IMR-90 (cell line): Measurements from ENCODE around the gene NELFCD. TPM values are rescaled to one million over a fixed set of nuclear protein-coding genes. Genes with fewer than 3 reads are reported as not detected.

Experiments used
- ATAC-seq: fragments of 200-7000 bp; cut with Tn5 transposase; 2 replicates; pipeline ENCODE4 v1.9.1; 2020; ENCODE audit warnings: low read depth, mild to moderate bottlenecking, moderate library complexity
- BruUV-seq: library from RNA; stranded (reverse); fragments of 400-500 nt; replicated peaks from 2 replicates; lab custom pipeline; 2021; lab: Mats Ljungman, UMichigan
- CTCF ChIA-PET: fragments of 300-600 bp; formaldehyde crosslinking; extraction: SDS; loops from one replicate; lab custom pipeline; 2021; ENCODE audit warnings: antibody characterized with exemption; lab: Yijun Ruan, JAX
- POLR2A ChIA-PET: fragments of 300-600 bp; sonication (Branson Sonifier 250); formaldehyde crosslinking; loops from one replicate; lab custom pipeline; 2022; ENCODE audit warnings: antibody characterized with exemption; ENCODE audit not compliant: unreplicated experiment; lab: Charles Lee
- DNase-seq: peaks from one replicate; pipeline ENCODE4 v3.0.0; 2013
- H2AFZ ChIP-seq: replicated peaks from 2 replicates; pipeline ENCODE3; 2013; ENCODE audit warnings: low read length, mild to moderate bottlenecking; ENCODE audit not compliant: poor library complexity
- H2AK5ac ChIP-seq: 2 replicates; pipeline ENCODE4 v1.6.1; 2013; ENCODE audit warnings: low read depth, low read length, inconsistent platforms
- H2AK9ac ChIP-seq: replicated peaks from 2 replicates; pipeline ENCODE3; 2013; ENCODE audit warnings: mild to moderate bottlenecking, low read depth, low read length, moderate library complexity; ENCODE audit not compliant: poor library complexity
- H2BK120ac ChIP-seq: 2 replicates; pipeline ENCODE4 v1.6.1; 2013; ENCODE audit warnings: low read depth, low read length, inconsistent platforms
- H2BK15ac ChIP-seq: 3 replicates; pipeline ENCODE4 v1.6.1; 2013; ENCODE audit warnings: low read depth, low read length, inconsistent platforms
- H2BK20ac ChIP-seq: 2 replicates; pipeline ENCODE4 v1.6.1; 2013; ENCODE audit warnings: low read depth, mild to moderate bottlenecking, inconsistent platforms, low read length, moderate library complexity
- H2BK5ac ChIP-seq: 2 replicates; pipeline ENCODE4 v1.6.1; 2013; ENCODE audit warnings: mild to moderate bottlenecking, low read depth, low read length, inconsistent platforms; ENCODE audit not compliant: poor library complexity, severe bottlenecking
- H3K14ac ChIP-seq: replicated peaks from 2 replicates; pipeline ENCODE4 v1.6.1; 2013; ENCODE audit warnings: low read depth, low read length, inconsistent platforms
- H3K18ac ChIP-seq: 2 replicates; pipeline ENCODE4 v1.6.1; 2013; ENCODE audit warnings: low read depth, low read length, control low read depth
- H3K23ac ChIP-seq: 2 replicates; pipeline ENCODE4 v1.6.1; 2013; ENCODE audit warnings: low read depth, low read length, inconsistent platforms
- H3K27ac ChIP-seq: 2 replicates; pipeline ENCODE4 v1.5.1; 2013; ENCODE audit warnings: mild to moderate bottlenecking, control low read depth, low read length; ENCODE audit not compliant: insufficient read depth
- H3K27me3 ChIP-seq: 2 replicates; pipeline ENCODE4 v1.6.1; 2013; ENCODE audit warnings: low read length; ENCODE audit not compliant: control insufficient read depth, insufficient read depth
- H3K36me3 ChIP-seq: 2 replicates; pipeline ENCODE4 v1.6.1; 2013; ENCODE audit warnings: low read length, mixed read lengths; ENCODE audit not compliant: control insufficient read depth, insufficient read depth
- H3K4ac ChIP-seq: 2 replicates; pipeline ENCODE4 v1.6.1; 2013; ENCODE audit warnings: low read depth, low read length, inconsistent platforms
- H3K4me1 ChIP-seq: 2 replicates; pipeline ENCODE4 v1.6.1; 2013; ENCODE audit warnings: low read length, mixed read lengths; ENCODE audit not compliant: control insufficient read depth, insufficient read depth
- H3K4me2 ChIP-seq: 2 replicates; pipeline ENCODE4 v1.6.1; 2013; ENCODE audit warnings: low read depth, mild to moderate bottlenecking, control low read depth, low read length, moderate library complexity
- H3K4me3 ChIP-seq: 2 replicates; pipeline ENCODE4 v1.5.1; 2013; ENCODE audit warnings: low read depth, mild to moderate bottlenecking, control low read depth, low read length, moderate library complexity; ENCODE audit not compliant: insufficient read depth
- H3K56ac ChIP-seq: 2 replicates; pipeline ENCODE4 v1.6.1; 2013; ENCODE audit warnings: low read length, inconsistent platforms; ENCODE audit not compliant: insufficient read depth; ENCODE audit errors: extremely low read depth
- H3K79me1 ChIP-seq, 2 experiments: 2 replicates each; pipeline ENCODE4 v1.6.1; 2013; ENCODE audit warnings: low read length in 2 of 2, inconsistent platforms in 1 of 2, low read depth in 1 of 2
- H3K9ac ChIP-seq: 2 replicates; pipeline ENCODE4 v1.6.1; 2013; ENCODE audit warnings: low read depth, low read length, control low read depth
- H3K9me1 ChIP-seq: 2 replicates; pipeline ENCODE4 v1.6.1; 2013; ENCODE audit warnings: low read length, inconsistent platforms; ENCODE audit not compliant: insufficient read depth
- H3K9me3 ChIP-seq: 2 replicates; pipeline ENCODE4 v1.6.1; 2013; ENCODE audit warnings: low read length; ENCODE audit not compliant: control insufficient read depth, insufficient read depth
- H4K20me1 ChIP-seq: 2 replicates; pipeline ENCODE4 v1.6.1; 2013; ENCODE audit warnings: low read length, inconsistent platforms; ENCODE audit not compliant: insufficient read depth
- H4K5ac ChIP-seq: 2 replicates; pipeline ENCODE4 v1.6.1; 2013; ENCODE audit warnings: mild to moderate bottlenecking, low read depth, low read length, control low read depth
- H4K8ac ChIP-seq, 2 experiments: 2 replicates each; pipeline ENCODE4 v1.6.1; 2013; ENCODE audit warnings: low read depth in 2 of 2, low read length in 2 of 2, control low read depth in 1 of 2, inconsistent platforms in 1 of 2
- H4K91ac ChIP-seq: 2 replicates; pipeline ENCODE4 v1.6.1; 2013; ENCODE audit warnings: low read depth, low read length, inconsistent platforms; ENCODE audit not compliant: insufficient read depth
- CEBPB ChIP-seq: IDR thresholded peaks from 2 replicates; pipeline ENCODE4 v1.6.1; 2012; ENCODE audit warnings: low read depth, low read length, improper control_type of control experiment
- CHD1 ChIP-seq: IDR thresholded peaks from 2 replicates; pipeline ENCODE4 v1.6.1; 2012; ENCODE audit warnings: low read depth, low read length, improper control_type of control experiment
- CTCF ChIP-seq: conservative IDR thresholded peaks from 2 replicates; pipeline ENCODE4 v1.5.1; 2012; ENCODE audit warnings: mild to moderate bottlenecking, low read depth, low read length, improper control_type of control experiment
- ELK1 ChIP-seq: fragments of 150-350 bp; IDR thresholded peaks from 2 replicates; pipeline ENCODE4 v1.6.1; 2016; ENCODE audit warnings: low read depth, mild to moderate bottlenecking, low read length, moderate library complexity, borderline replicate concordance
- FOS ChIP-seq: fragments of 150-350 bp; IDR thresholded peaks from 2 replicates; pipeline ENCODE4 v1.6.1; 2016; ENCODE audit warnings: low read depth, low read length
- MAFK ChIP-seq: IDR thresholded peaks from 2 replicates; pipeline ENCODE4 v1.6.1; 2012; ENCODE audit warnings: low read depth, low read length, improper control_type of control experiment
- MAZ ChIP-seq: IDR thresholded peaks from 2 replicates; pipeline ENCODE4 v1.6.1; 2012; ENCODE audit warnings: low read depth, mild to moderate bottlenecking, low read length, improper control_type of control experiment, moderate library complexity, borderline replicate concordance
- NFE2L2 ChIP-seq: fragments of 150-350 bp; IDR thresholded peaks from 2 replicates; pipeline ENCODE4 v1.6.1; 2016; ENCODE audit warnings: low read depth, mild to moderate bottlenecking, low read length
- POLR2A ChIP-seq: IDR thresholded peaks from 2 replicates; pipeline ENCODE4 v1.6.1; 2012; ENCODE audit warnings: mild to moderate bottlenecking, low read depth, low read length
- RCOR1 ChIP-seq: IDR thresholded peaks from 2 replicates; pipeline ENCODE4 v1.6.1; 2012; ENCODE audit warnings: mild to moderate bottlenecking, low read length, improper control_type of control experiment; ENCODE audit not compliant: insufficient replicate concordance
- RFX5 ChIP-seq: IDR thresholded peaks from 2 replicates; pipeline ENCODE4 v1.8.0; 2012; ENCODE audit warnings: low read depth, mild to moderate bottlenecking, low read length, moderate library complexity
- USF2 ChIP-seq: fragments of 150-350 bp; IDR thresholded peaks from 2 replicates; pipeline ENCODE4 v1.6.1; 2017; ENCODE audit warnings: mild to moderate bottlenecking, antibody characterized with exemption, low read length, low read depth
- WGBS, 2 experiments: methylation state at CpG; one replicate each; pipeline versions ENCODE4 v1.1.5 to v1.1.7; 2013; ENCODE audit warnings: missing lambda C conversion rate in 2 of 2; ENCODE audit not compliant: insufficient read length in 1 of 2; ENCODE audit errors: extremely low coverage in 2 of 2; 5-methylcytosine and 5-hydroxymethylcytosine counted together
- dilution Hi-C: fragments of 300-500 bp; cut with HindIII; formaldehyde crosslinking; loops from one replicate; pipeline ENCODE4 v1.14.3; 2018; ENCODE audit warnings: low sequenced_read_pairs; ENCODE audit not compliant: unreplicated experiment
- in situ Hi-C: fragments of 300-500 bp; cut with MboI; formaldehyde crosslinking; loops from 3 replicates; pipeline ENCODE4 v1.14.3; 2019; ENCODE audit warnings: low sequenced_read_pairs, inconsistent platforms, mixed read lengths
- intact Hi-C: fragments of 100-400 bp; cut with micrococcal nuclease; formaldehyde crosslinking; loops from 2 replicates; pipeline ENCODE4 v1.10.0; 2022
- polyA plus RNA-seq, 3 experiments: library from polyadenylated mRNA; depleted of rRNA; stranded (reverse); fragments of >200 nt; gene quantifications; 2 replicates each; pipeline ENCODE4 v1.2.3, GENCODE V29; 2012; ENCODE audit warnings: low replicate concordance in 1 of 3
- total RNA-seq: library from RNA; depleted of rRNA; stranded (reverse); fragments of >200 nt; gene quantifications from 2 replicates; pipeline ENCODE4 v1.2.3, GENCODE V29; 2012

NELFCD gene
- total and polyA plus RNA-seq, 2 of the 4 experiments (the other 2 are of a cell fraction), result 88.9 to 94.1 TPM

- Histone ChIP-seq H2AFZ (no peak overlapping the region), H3K9ac (no peak overlapping the region), H3K79me1 (peaks cover 36 to 54% of the 10 kb centered on the region in 2 experiments), H3K36me3 (peaks cover 21% of the 10 kb centered on the region), H2BK5ac (no peak overlapping the region), H4K91ac (no peak overlapping the region), H2BK20ac (no peak overlapping the region), H3K56ac (no peak overlapping the region), H2AK9ac (no peak overlapping the region), H3K14ac (no peak overlapping the region), H3K4me3 (no peak overlapping the region), H3K9me1 (peaks cover 6% of the 10 kb centered on the region; the same call in 1 of the 2 replicates), H3K9me3 (no peaks in the 10 kb centered on the region), H3K4ac (no peak overlapping the region), H3K27ac (no peak overlapping the region), H2AK5ac (no peak overlapping the region), H3K4me1 (peaks cover 4% of the 10 kb centered on the region), H3K4me2 (no peak overlapping the region), H2BK120ac (no peak overlapping the region), H4K20me1 (peaks cover 12% of the 10 kb centered on the region; the same call in 1 of the 2 replicates), H3K18ac (no peak overlapping the region), H3K23ac (no peak overlapping the region), H4K8ac (no peak overlapping the region), H3K27me3 (no peaks in the 10 kb centered on the region), H2BK15ac (no peak overlapping the region), H4K5ac (no peak overlapping the region)
- dilution Hi-C loops (no loop called here), intact Hi-C loops (no loop called here), in situ Hi-C loops (loop anchor here (25.0 kb wide), 3 partner anchors 800 to 1650 kb away; partner anchors contain the start of genes ANKRD60 and RBM38)
- WGBS, 2 experiments, result 98% methylated on average over 8 of the region's 12 CpGs; no CpG with 5 or more reads in 1 of the 2 experiments
- no TSS peak for BruUV-seq
- ChIA-PET CTCF (no interaction called here), POLR2A (no interaction called here)
- no peak for ATAC-seq
- DNase-seq, result no peak
- no peak for TF ChIP-seq MAFK
- TF ChIP-seq USF2, result no peak
- no peak for TF ChIP-seq CHD1
- no peak for TF ChIP-seq CEBPB
- TF ChIP-seq POLR2A, result no peak
- TF ChIP-seq RCOR1, result no peak
- no peak for TF ChIP-seq NFE2L2
- TF ChIP-seq CTCF, result no peak
- TF ChIP-seq RFX5, result no peak
- TF ChIP-seq MAZ, result no peak
- no peak for TF ChIP-seq FOS
- no peak for TF ChIP-seq ELK1
These were observed 56.3 kb downstream of the NELFCD start for GRCh38 chr20:59037386-59037785.
